OCI-LY3 (cell line): ENCODE results near the gene CRB1.

Experiments
- H2AFZ ChIP-seq: fragments of 200-600, 300-600 bp; shearing (Covaris generic); 2 replicates; pipeline ENCODE4 v1.6.0; 2014; ENCODE audit warnings: antibody characterized with exemption, low read depth, low read length
- H3K27ac ChIP-seq: fragments of 200-600, 300-600 bp; sonication (generic); 2 replicates; pipeline ENCODE4 v1.5.1; 2014; ENCODE audit warnings: mild to moderate bottlenecking, low read length, moderate library complexity, mixed read lengths
- H3K27me3 ChIP-seq: fragments of 200-600, 300-600 bp; sonication (generic); 2 replicates; pipeline ENCODE4 v1.6.1; 2014; ENCODE audit warnings: low read depth, low read length, mixed read lengths
- H3K36me3 ChIP-seq: fragments of 200-600, 300-600 bp; sonication (generic); replicated peaks from 2 replicates; pipeline ENCODE3; 2014; ENCODE audit warnings: low read depth, low read length, mixed read lengths
- H3K4me1 ChIP-seq: fragments of 300-600, 200-600 bp; sonication (generic); 2 replicates; pipeline ENCODE4 v1.6.1; 2014; ENCODE audit warnings: low read length, mixed read lengths
- H3K4me2 ChIP-seq: fragments of 200-600, 300-600 bp; sonication (generic); 2 replicates; pipeline ENCODE4 v1.6.1; 2014; ENCODE audit warnings: low read length, mixed read lengths
- H3K4me3 ChIP-seq: fragments of 300-600, 200-600 bp; sonication (generic); 2 replicates; pipeline ENCODE4 v1.5.1; 2014; ENCODE audit warnings: antibody characterized with exemption, mild to moderate bottlenecking, low read length, moderate library complexity
- H3K79me2 ChIP-seq: fragments of 300-600, 200-600 bp; shearing (Covaris generic); 2 replicates; pipeline ENCODE4 v1.6.1; 2014; ENCODE audit warnings: mild to moderate bottlenecking, low read length, mixed read lengths
- H3K9ac ChIP-seq: fragments of 300-600, 200-600 bp; shearing (Covaris generic); 2 replicates; pipeline ENCODE4 v1.6.0; 2014; ENCODE audit warnings: mild to moderate bottlenecking, low read length, moderate library complexity
- H3K9me3 ChIP-seq: fragments of 200-600, 300-600 bp; shearing (Covaris generic); 2 replicates; pipeline ENCODE4 v1.6.1; 2014; ENCODE audit warnings: low read length, mixed read lengths; ENCODE audit not compliant: insufficient read depth
- H4K20me1 ChIP-seq: fragments of 200-600, 300-600 bp; sonication (generic); 2 replicates; pipeline ENCODE4 v1.6.1; 2016; ENCODE audit warnings: low read length, mixed read lengths; ENCODE audit not compliant: insufficient read depth
- CTCF ChIP-seq: fragments of 200-600, 300-600 bp; sonication (generic); IDR thresholded peaks from 2 replicates; pipeline ENCODE4 v1.5.1; 2014; ENCODE audit warnings: antibody characterized with exemption, low read length, low read depth
- EZH2phosphoT487 ChIP-seq: fragments of 200-600 bp; shearing (Covaris generic); IDR thresholded peaks from 2 replicates; pipeline ENCODE4 v1.6.1; 2018; ENCODE audit warnings: antibody characterized with exemption, mixed run types, low read depth

The CRB1 gene

GRCh38 chr1:197424380-197424779 is 156.3 kb downstream of the CRB1 start:
- TF ChIP-seq EZH2phosphoT487 = no peak
- no peak for TF ChIP-seq CTCF
- no peaks in the 10 kb centered on the region for H4K20me1 ChIP-seq
- H3K27me3 ChIP-seq = no peaks in the 10 kb centered on the region
- no peak overlapping the region for H2AFZ ChIP-seq
- no peak overlapping the region for H3K4me3 ChIP-seq
- H3K4me2 ChIP-seq = no peak overlapping the region
- H3K36me3 ChIP-seq = no peaks in the 10 kb centered on the region
- no peaks in the 10 kb centered on the region for H3K9me3 ChIP-seq
- H3K9ac ChIP-seq = no peak overlapping the region
- no peak overlapping the region for H3K27ac ChIP-seq
- no peaks in the 10 kb centered on the region for H3K4me1 ChIP-seq
- no peaks in the 10 kb centered on the region for H3K79me2 ChIP-seq

DNA sequence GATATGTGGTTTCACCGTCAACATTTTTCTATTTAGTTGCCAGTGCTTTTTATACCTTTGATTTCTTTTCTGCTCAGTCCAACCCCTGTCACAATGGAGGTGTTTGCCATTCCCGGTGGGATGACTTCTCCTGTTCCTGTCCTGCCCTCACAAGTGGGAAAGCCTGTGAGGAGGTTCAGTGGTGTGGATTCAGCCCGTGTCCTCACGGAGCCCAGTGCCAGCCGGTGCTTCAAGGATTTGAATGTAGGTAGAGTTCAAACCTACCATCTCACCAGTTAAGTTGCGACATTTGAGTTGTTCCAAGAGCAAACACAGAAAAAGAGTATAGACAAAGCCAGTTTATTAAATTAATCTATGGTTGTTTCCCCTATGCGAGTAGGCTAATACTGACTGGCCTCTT is 161.3 kb downstream of the CRB1 start:
- H3K4me3 ChIP-seq = no peak overlapping the region
- H4K20me1 ChIP-seq = no peaks in the 10 kb centered on the region
- no peaks in the 10 kb centered on the region for H3K36me3 ChIP-seq
- no peaks in the 10 kb centered on the region for H3K79me2 ChIP-seq
- H3K4me2 ChIP-seq = no peak overlapping the region
- H3K27ac ChIP-seq = no peak overlapping the region
- no peak overlapping the region for H2AFZ ChIP-seq
- H3K9ac ChIP-seq = no peak overlapping the region
- H3K27me3 ChIP-seq = no peaks in the 10 kb centered on the region
- TF ChIP-seq CTCF (no peak), EZH2phosphoT487 (no peak)
- no peaks in the 10 kb centered on the region for H3K9me3 ChIP-seq
- no peaks in the 10 kb centered on the region for H3K4me1 ChIP-seq

- Histone ChIP-seq H3K9ac (no peak overlapping the region), H3K79me2 (no peaks in the 10 kb centered on the region), H3K9me3 (no peaks in the 10 kb centered on the region), H2AFZ (no peak overlapping the region), H3K4me1 (no peaks in the 10 kb centered on the region), H3K4me3 (no peak overlapping the region), H3K27ac (no peak overlapping the region), H3K4me2 (no peak overlapping the region), H4K20me1 (no peaks in the 10 kb centered on the region), H3K36me3 (no peaks in the 10 kb centered on the region), H3K27me3 (no peaks in the 10 kb centered on the region)
- TF ChIP-seq EZH2phosphoT487 (no peak), CTCF (no peak)
Measured at GRCh38 chr1:197435224-197435623, 167.2 kb downstream of the CRB1 start.

GRCh38 chr1:197437601-197438000 is 169.5 kb downstream of the CRB1 start:
- TF ChIP-seq EZH2phosphoT487 = no peak
- no peak for TF ChIP-seq CTCF
- no peak overlapping the region for H3K9ac ChIP-seq
- H3K4me1 ChIP-seq = no peaks in the 10 kb centered on the region
- H3K79me2 ChIP-seq = no peaks in the 10 kb centered on the region
- no peaks in the 10 kb centered on the region for H3K27me3 ChIP-seq
- H3K36me3 ChIP-seq = no peaks in the 10 kb centered on the region
- H4K20me1 ChIP-seq = no peaks in the 10 kb centered on the region
- H3K4me3 ChIP-seq = no peak overlapping the region
- H3K4me2 ChIP-seq = no peak overlapping the region
- H2AFZ ChIP-seq = no peak overlapping the region
- H3K9me3 ChIP-seq = no peaks in the 10 kb centered on the region
- H3K27ac ChIP-seq = no peak overlapping the region
